Measurements from ENCODE around the gene OR2Z1.

OR2Z1 gene, protein sequence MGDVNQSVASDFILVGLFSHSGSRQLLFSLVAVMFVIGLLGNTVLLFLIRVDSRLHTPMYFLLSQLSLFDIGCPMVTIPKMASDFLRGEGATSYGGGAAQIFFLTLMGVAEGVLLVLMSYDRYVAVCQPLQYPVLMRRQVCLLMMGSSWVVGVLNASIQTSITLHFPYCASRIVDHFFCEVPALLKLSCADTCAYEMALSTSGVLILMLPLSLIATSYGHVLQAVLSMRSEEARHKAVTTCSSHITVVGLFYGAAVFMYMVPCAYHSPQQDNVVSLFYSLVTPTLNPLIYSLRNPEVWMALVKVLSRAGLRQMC

DNA sequence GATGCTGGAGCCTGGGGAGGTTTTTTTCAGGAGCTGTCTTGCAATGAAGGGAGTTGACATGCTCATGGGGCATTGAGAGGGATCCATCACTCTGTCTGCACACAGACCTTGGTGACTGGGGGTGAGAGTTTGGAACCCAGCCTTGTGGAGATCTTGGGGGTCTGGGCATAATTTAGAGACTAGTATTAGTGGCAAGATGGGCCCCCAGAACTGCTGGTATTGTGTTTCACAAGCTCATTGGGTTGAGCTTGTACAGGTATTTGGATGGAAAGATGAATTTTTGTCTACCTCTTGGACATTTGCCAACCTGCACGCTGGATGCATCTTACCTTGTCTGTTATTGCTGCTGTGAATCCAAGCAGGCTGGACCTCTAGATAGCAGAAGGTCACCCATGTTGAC is at the start of gene OR2Z1:
TSS of gene OR2Z1 (plus strand) at position 301 of the 400 bp plus-strand sequence. CDS start 9,395 bp downstream, outside the sequence.
- Mint-ChIP-seq H3K9me3 (peaks cover 12% of the 10 kb centered on the region), H3K27ac (no peak within 1 kb of the TSS), H3K36me3 (no peaks in the 10 kb centered on the region), H3K4me1 (no peaks in the 10 kb centered on the region), H3K27me3 (no peaks in the 10 kb centered on the region), H3K4me3 (no peak within 1 kb of the TSS)
- no peak for ATAC-seq

DNA sequence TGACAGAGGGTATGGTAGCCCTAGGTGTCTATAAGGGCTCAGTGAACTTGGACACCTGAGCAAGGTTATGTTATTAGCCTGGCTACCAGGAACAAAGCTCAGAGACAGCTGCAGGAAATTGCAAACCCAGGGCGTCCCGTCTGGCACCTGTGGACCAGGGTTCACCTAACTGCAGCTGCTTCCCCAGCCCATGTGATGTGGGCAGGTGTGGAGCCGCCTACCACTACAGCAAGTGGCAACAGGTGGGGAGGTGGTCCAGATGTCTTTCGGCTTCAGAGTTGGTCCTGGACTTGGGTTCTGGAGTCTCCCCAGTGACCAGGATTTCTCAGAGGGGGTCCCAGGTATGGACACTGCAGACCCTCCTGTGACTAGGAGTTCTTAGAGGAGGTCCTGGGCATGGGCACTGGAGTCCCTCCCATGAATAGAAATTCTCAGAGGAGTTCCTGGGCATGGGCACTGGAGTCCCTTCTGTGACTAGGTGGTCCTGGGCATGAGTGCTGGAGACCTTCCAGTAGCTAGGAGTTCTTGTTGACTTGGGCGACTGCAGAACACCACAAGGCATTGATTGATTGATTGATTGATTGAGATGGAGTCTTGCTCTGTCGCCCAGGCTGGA is 48.0 kb upstream of the OR2Z1 start:
- Mint-ChIP-seq H3K27me3 (peaks cover 8% of the 10 kb centered on the region), H3K9me3 (peaks cover 15% of the 10 kb centered on the region), H3K36me3 (no peaks in the 10 kb centered on the region), H3K4me3 (no peak overlapping the region), H3K4me1 (peaks cover 10% of the 10 kb centered on the region), H3K27ac (no peak overlapping the region)
- ATAC-seq = no peak

DNA sequence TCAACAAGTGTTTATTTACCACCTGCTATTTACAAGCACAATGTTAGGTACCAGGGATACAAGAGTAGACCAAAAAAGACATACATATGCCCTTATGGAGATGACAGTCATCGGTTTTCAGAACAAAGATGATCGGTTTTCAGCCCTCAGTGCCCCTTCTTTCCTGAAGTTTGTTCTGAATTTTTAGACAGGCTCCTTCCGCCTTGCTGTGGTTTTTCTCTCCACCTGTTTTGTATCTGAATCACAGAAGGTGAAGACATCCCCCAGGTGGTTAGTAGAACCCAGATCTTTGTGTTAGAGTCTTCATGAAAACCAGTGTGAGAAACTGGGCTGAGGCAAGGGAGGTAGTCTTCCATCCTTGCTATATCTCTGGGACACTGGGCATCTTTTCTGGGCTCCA is 46.4 kb upstream of the OR2Z1 start:
- ATAC-seq = no peak
- Mint-ChIP-seq H3K9me3 (peaks cover 15% of the 10 kb centered on the region), H3K27ac (no peak overlapping the region), H3K27me3 (peaks cover 12% of the 10 kb centered on the region), H3K4me3 (no peak overlapping the region), H3K36me3 (no peaks in the 10 kb centered on the region), H3K4me1 (peaks cover 10% of the 10 kb centered on the region)

DNA sequence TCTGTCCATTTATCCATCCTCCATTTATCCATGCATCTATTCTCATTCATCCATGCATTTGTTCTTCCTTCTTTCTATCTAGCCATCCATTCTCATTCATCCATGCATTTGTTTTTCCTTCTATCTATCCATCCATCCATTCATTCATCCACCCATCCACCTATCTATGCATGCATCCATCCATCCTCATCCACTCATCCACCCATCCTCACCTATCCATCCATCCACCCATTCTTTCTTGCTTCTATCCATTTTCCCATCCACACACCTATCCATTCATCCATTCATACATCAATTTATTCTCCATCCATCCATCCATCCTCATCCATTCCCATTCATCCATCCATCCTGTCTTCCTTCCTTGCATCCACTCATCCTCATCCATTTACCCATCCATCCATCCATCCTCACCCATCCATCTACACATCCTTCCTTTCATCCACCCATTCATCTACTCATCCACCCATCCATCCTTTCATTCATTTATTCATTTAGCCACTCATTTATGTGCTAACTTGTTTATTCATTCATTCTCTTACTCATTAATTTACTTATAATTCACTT is 43.1 kb upstream of the OR2Z1 start:
- ATAC-seq = no peak
- H3K4me1 Mint-ChIP-seq = no peaks in the 10 kb centered on the region
- peaks cover 29% of the 10 kb centered on the region for H3K9me3 Mint-ChIP-seq
- H3K27ac Mint-ChIP-seq = no peak overlapping the region
- H3K36me3 Mint-ChIP-seq = no peaks in the 10 kb centered on the region
- H3K4me3 Mint-ChIP-seq = no peak overlapping the region
- peaks cover 34% of the 10 kb centered on the region for H3K27me3 Mint-ChIP-seq

DNA sequence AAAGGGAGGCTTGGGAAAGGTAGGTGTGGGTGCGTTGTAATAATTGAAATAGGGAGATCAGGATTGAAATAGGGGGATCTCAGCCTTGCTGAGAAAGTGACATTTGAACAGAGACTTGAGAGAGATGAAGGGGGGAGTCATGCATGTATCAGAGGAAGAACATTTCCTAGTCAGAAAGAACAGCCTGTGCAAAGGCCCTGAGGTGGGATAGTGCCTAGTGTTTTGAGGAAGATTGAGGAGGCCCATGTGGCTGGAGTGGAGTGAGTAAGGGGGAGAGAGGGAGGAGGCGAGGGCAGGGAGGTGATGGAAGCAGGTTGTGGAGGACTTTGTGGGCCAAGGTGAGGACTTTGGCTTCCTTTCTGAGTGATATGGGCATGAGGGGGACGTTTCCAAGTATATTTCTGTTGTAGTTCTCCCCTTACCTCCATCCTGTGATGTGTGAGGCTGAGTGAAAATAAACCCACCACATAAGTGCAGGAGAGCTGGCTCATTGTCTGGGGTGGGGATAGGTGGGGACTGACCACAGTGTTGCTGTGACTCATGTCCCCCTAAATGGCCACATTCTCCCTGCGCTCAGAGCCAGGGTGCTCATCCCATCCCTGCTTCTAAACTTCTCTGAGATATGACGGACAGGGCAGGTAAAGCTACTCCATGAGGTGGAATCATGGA is 40.6 kb upstream of the OR2Z1 start:
- no peak overlapping the region for H3K27ac Mint-ChIP-seq
- H3K4me1 Mint-ChIP-seq = no peaks in the 10 kb centered on the region
- no peaks in the 10 kb centered on the region for H3K36me3 Mint-ChIP-seq
- ATAC-seq = no peak
- no peak overlapping the region for H3K4me3 Mint-ChIP-seq
- H3K27me3 Mint-ChIP-seq = peaks cover 34% of the 10 kb centered on the region
- peaks cover 26% of the 10 kb centered on the region for H3K9me3 Mint-ChIP-seq

DNA sequence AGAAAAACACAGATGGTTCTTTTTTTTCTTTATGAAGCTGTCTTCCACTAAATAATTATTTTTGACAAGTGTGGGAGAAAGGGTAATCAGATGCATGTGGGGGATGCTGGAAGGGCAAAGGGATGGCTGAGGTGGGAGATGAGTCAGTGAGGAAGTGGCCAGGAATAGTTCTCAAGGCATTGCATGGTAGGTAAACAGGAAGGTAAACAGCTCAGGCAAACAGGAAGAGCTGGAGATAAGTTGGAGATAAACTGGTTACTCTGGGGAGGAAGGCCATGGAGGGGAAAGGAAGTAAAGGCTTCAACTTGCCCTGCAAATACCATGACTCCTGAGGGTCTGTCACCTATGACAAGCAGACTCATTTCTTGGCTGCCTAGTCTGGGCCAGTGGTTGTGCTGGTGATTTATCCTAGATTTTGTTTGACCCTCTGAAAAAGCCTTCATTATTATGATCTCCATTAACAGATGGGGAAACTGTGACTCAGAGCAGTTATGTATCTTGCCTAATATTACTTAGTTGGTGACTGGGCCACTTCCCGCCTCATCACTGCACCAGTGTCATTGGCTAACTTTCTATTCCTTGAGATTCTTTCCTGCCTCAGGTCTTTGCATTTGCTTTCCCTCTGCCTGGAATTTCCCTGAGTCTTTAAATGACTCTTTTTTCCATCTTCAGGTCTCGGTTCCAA is 39.9 kb upstream of the OR2Z1 start:
- Mint-ChIP-seq H3K36me3 (no peaks in the 10 kb centered on the region), H3K4me1 (no peaks in the 10 kb centered on the region), H3K27me3 (peaks cover 34% of the 10 kb centered on the region), H3K9me3 (peaks cover 24% of the 10 kb centered on the region), H3K27ac (no peak overlapping the region), H3K4me3 (no peak overlapping the region)
- ATAC-seq = no peak

DNA sequence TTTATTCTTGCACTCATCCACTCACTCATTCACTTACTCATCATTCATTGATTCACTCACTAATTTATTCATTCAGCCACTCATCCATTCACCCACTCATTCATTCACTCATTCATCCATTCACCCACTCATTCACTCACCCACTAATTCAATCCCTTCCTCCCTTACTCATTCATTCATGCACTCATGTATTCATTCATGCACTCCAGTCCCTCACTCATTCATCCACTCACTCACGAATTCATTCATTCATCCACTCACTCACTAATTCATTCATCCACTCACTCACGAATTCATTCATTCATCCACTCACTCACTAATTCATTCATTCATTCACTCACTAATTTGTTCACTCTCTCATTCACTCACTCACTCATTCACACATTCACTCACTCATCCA is 39.0 kb upstream of the OR2Z1 start:
- no peaks in the 10 kb centered on the region for H3K36me3 Mint-ChIP-seq
- no peaks in the 10 kb centered on the region for H3K4me1 Mint-ChIP-seq
- H3K9me3 Mint-ChIP-seq = peaks cover 24% of the 10 kb centered on the region

DNA sequence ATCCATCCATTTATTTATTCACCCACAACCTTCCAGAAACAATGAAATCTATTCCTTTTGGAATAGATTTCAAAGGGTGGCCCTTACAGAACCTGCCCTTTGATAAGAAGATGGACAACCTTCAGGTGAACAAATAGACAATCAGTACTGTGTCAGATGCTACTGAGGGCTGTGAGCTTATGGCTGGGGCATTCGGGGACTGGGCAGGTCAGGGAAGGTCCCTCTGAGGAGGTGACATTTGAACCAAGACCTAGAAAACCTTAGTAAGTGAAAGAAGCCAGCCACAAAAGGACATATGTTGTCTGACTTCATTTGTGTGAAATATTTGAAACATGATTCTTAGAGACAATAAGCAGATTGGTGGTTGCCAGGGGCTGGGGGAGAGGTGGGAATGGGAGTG is 38.5 kb upstream of the OR2Z1 start:
- no peak overlapping the region for H3K4me3 Mint-ChIP-seq
- no peaks in the 10 kb centered on the region for H3K4me1 Mint-ChIP-seq
- ATAC-seq = no peak
- H3K27me3 Mint-ChIP-seq = peaks cover 30% of the 10 kb centered on the region
- peaks cover 21% of the 10 kb centered on the region for H3K9me3 Mint-ChIP-seq
- H3K36me3 Mint-ChIP-seq = no peaks in the 10 kb centered on the region
- H3K27ac Mint-ChIP-seq = no peak overlapping the region

More for the DNA sequence above, 39.0 kb upstream of the OR2Z1 start:
- Mint-ChIP-seq H3K27me3 (peaks cover 34% of the 10 kb centered on the region), H3K27ac (no peak overlapping the region), H3K4me3 (no peak overlapping the region)
- ATAC-seq = no peak

DNA sequence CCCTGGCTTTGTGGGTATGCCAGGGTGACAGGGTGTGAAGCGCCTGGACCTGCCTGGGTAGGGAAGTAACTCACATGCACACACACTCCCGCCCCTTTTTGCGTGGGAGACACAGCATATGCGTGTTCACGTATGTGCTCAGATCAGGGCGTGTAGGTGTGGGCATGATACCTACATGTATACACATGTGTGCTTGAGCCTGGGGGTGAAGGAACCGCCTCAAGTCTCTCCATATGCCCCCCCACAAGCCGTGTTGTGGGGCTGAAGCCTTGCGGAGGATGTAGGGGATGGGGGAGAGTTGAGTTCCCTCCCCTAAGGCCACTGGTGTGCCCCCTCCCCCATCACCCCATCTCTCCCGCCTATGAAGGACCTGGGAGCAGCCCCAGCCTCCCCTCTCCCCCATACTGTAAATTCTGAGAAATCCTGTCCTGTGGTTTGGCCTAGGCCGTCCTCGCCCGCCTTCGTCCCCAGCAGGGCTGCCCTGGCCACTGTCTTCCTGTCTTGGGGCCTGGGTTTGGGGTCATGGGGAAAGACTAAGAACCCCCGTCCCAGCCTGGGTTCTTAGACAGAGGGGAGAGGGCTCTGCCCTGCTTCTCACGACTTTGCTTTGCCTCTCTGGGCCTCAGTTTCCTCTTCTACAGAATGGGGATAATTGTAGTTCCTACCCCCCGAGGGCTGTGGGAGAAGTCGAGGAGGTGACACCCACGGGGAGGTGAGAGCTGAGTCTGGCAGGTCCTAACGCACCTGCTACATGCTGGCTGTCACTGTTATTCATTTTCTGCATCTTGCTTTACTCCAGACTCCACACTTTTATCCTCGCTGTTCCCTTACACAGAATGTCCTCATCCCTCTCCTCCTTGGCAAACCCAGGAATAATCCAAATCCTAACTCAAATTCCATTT is 37.2 kb upstream of the OR2Z1 start:
- peaks cover 21% of the 10 kb centered on the region for H3K27me3 Mint-ChIP-seq
- ATAC-seq = no peak
- H3K4me3 Mint-ChIP-seq = no peak overlapping the region
- H3K4me1 Mint-ChIP-seq = no peaks in the 10 kb centered on the region
- no peak overlapping the region for H3K27ac Mint-ChIP-seq
- H3K9me3 Mint-ChIP-seq = peaks cover 14% of the 10 kb centered on the region
- no peaks in the 10 kb centered on the region for H3K36me3 Mint-ChIP-seq

DNA sequence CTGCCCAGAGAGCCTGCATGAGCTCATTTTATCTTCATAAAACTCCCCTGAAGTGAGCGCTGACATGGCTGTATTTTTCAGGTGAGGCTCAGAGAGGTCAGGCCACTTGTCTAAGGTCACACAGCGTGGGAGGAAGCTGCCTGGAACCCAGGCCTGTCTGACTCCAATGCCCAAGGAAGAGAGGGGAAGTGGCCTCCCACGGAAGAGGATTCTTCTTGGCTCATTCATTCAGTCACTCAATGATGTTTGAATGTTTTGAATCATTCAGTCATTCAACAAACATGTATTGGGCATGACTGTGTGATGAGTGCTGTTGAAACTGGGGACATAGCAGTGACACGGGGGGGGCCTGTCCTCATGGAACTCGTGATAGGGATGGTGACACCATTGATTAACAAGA is 34.9 kb upstream of the OR2Z1 start:
- no peak for ATAC-seq
- Mint-ChIP-seq H3K36me3 (no peaks in the 10 kb centered on the region), H3K9me3 (peaks cover 13% of the 10 kb centered on the region), H3K27ac (no peak overlapping the region), H3K27me3 (peaks cover 13% of the 10 kb centered on the region), H3K4me1 (no peaks in the 10 kb centered on the region), H3K4me3 (no peak overlapping the region)

DNA sequence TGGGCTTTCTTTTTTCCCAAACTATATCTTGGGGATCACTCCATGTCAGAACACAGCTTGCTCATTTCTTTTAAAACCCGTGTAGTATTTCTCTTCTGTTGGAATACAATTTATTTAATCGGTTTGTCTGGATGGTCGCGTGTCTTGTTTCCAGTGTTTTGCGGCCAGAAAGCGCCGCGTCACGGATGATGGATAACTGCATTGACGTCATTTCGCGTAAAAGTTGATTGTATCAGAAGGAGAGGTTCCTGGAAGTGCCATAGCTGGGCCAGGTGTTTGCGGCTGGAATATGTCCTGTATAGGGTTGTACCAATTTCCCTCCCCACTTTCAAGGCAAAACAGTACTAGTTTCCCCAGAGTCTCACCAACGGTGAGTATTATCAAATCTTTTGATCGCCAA is 32.5 kb upstream of the OR2Z1 start:
- Mint-ChIP-seq H3K27me3 (peaks cover 25% of the 10 kb centered on the region), H3K4me1 (no peaks in the 10 kb centered on the region), H3K4me3 (no peak overlapping the region), H3K9me3 (peaks cover 7% of the 10 kb centered on the region), H3K27ac (no peak overlapping the region), H3K36me3 (no peaks in the 10 kb centered on the region)
- no peak for ATAC-seq

DNA sequence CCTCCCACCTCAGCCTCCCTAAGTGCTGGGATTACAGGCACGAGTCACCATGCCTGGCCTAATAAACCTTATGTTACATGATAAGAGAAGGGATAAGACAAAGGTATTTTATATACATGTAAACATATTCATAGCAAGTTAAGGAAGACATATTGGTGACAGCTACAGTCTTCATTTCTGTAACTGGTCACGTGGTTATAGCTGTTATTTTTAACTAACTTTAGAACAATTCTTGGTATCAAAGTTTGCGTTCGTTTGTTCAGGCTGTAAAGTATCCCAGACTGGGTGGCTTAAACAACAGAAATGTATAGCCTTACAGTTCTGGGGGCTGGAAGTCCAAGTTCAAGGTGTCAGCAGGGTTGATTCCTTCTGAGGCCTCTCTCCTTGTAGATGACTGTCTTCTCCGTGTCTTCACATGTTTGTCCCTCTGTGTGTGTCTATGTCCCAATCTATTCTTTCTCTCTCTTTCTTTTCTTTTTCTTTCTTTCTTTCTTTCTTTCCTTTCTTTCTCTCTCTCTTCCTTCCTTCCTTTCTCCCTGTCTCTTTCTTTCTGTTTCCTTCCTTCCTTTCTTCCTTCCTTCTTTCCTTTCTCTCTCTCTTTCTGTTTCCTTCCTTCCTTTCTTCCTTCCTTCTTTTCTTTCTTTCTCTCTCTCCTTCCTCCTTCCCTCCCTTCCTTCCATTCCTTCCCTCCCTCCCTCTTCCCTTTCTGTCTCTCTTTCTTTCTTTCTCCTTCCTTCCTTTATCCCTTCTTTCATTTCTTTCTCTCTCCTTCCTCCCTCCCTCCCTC is 30.5 kb upstream of the OR2Z1 start:
- H3K36me3 Mint-ChIP-seq = no peaks in the 10 kb centered on the region
- H3K27me3 Mint-ChIP-seq = peaks cover 45% of the 10 kb centered on the region
- ATAC-seq = no peak
- peaks cover 7% of the 10 kb centered on the region for H3K9me3 Mint-ChIP-seq
- H3K4me1 Mint-ChIP-seq = no peaks in the 10 kb centered on the region
- no peak overlapping the region for H3K27ac Mint-ChIP-seq
- no peak overlapping the region for H3K4me3 Mint-ChIP-seq

DNA sequence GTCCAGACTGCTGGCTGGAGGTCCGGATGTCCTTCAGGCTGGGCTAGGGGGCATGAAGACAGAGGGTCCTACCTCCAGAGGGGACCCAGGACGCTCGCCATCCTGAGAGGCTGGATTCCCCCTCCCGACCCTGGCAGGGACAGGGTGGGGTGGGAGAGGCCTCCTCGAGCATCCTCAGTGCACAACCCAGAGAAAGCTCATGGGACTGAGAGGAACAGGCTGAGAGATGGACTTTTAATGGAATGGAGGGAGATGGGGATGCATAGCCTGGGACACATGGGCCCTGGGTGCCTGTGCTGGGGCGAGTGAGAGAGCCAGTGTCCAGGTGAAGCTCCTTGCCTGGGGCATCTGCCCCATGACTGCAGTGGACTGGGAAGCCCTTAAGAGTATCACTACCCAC is 25.9 kb upstream of the OR2Z1 start:
- Mint-ChIP-seq H3K27ac (no peak overlapping the region), H3K36me3 (no peaks in the 10 kb centered on the region), H3K4me1 (no peaks in the 10 kb centered on the region), H3K9me3 (peaks cover 5% of the 10 kb centered on the region), H3K27me3 (peaks cover 68% of the 10 kb centered on the region), H3K4me3 (no peak overlapping the region)
- ATAC-seq = no peak

DNA sequence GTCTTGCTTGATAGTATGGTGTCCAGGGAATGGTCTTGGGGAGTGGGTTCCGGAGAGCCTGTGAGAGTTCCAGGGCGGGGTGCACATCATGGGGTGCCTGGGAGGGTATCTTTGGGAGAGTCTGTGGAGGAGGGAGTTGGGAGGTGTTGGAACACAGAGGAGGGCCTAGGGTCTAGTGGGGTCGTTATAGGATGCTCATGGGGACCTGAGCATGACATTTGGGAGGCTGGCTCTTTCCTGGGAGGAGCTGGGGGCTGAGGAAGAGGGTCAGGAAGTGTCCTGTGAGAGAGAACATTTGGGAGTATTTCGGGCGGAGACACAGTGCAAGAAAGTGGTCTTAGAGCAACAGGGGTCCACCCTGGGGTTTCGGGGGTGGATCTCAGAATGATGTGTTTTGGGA is 25.5 kb upstream of the OR2Z1 start:
- ATAC-seq = no peak
- no peaks in the 10 kb centered on the region for H3K36me3 Mint-ChIP-seq
- no peak overlapping the region for H3K27ac Mint-ChIP-seq
- H3K27me3 Mint-ChIP-seq = peaks cover 68% of the 10 kb centered on the region
- no peaks in the 10 kb centered on the region for H3K4me1 Mint-ChIP-seq
- H3K4me3 Mint-ChIP-seq = no peak overlapping the region
- peaks cover 3% of the 10 kb centered on the region for H3K9me3 Mint-ChIP-seq
